Tibial nerve (tissue), 3 donors: Measurements from ENCODE around the gene MAN2A1.

Experiments
- POLR2A ChIP-seq, 2 donors: fragments of 450-650 bp; IDR thresholded peaks; one replicate each; pipeline ENCODE4 v1.6.1; 2017; ENCODE audit warnings: antibody characterized with exemption in 2 of 2, mild to moderate bottlenecking in 2 of 2, moderate library complexity in 2 of 2
- TF ChIP-seq, protein P1 (sequence below), 5 experiments: fragments of 200-600 bp in 3 of 5; fragments of 450-650 bp in 2 of 5; sonication (generic) in 3 of 5; IDR thresholded peaks; one replicate each; pipeline ENCODE4 v1.5.1; 2016 to 2019; ENCODE audit warnings: antibody characterized with exemption in 5 of 5, mild to moderate bottlenecking in 3 of 5, moderate library complexity in 2 of 5

DNA sequence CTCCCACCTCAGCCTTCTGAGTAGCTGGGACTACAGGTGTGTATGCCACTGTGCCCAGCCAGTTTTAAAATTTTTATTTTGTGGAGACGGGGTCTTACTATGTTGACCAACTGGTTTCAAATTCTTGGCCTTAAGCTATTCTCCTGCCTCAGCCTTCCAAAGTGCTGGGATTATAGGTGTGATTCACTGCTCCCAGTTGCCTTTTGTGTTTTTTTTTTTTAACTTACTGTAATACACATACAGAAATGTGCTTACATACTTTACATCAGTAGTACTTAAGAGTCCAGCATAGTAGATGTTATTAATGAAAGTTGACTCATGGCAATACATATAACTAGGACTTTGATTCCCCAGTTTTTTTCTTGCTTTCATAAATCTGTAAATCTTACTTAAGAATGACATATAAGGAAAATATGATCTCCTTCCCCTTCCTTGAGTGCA is 4.7 kb downstream of the MAN2A1 start:
- TF ChIP-seq, protein P1, sequence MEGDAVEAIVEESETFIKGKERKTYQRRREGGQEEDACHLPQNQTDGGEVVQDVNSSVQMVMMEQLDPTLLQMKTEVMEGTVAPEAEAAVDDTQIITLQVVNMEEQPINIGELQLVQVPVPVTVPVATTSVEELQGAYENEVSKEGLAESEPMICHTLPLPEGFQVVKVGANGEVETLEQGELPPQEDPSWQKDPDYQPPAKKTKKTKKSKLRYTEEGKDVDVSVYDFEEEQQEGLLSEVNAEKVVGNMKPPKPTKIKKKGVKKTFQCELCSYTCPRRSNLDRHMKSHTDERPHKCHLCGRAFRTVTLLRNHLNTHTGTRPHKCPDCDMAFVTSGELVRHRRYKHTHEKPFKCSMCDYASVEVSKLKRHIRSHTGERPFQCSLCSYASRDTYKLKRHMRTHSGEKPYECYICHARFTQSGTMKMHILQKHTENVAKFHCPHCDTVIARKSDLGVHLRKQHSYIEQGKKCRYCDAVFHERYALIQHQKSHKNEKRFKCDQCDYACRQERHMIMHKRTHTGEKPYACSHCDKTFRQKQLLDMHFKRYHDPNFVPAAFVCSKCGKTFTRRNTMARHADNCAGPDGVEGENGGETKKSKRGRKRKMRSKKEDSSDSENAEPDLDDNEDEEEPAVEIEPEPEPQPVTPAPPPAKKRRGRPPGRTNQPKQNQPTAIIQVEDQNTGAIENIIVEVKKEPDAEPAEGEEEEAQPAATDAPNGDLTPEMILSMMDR (IDR thresholded peaks at IDR 0.05): no peak
- TF ChIP-seq POLR2A (IDR thresholded peaks at IDR 0.05): no peak
